Bronchial epithelial cell (primary cell): ENCODE results near the gene ABHD12B. TPM values are rescaled to one million over a fixed set of nuclear protein-coding genes. Genes with fewer than 3 reads are reported as not detected.

ENCODE experiments used
- DNase-seq: peaks from one replicate; pipeline ENCODE4 v3.0.0-alpha.2; 2010; ENCODE audit warnings: low read depth
- FAIRE-seq: peaks from 2 replicates; lab custom pipeline; 2011; peaks lifted over from hg19 to GRCh38; lab: Jason Lieb, UNC
- H3K27me3 ChIP-seq: 2 replicates; pipeline ENCODE4 v1.5.1; 2011; ENCODE audit warnings: low read length; ENCODE audit not compliant: control insufficient read depth, insufficient read depth
- H3K36me3 ChIP-seq: 2 replicates; pipeline ENCODE4 v1.5.1; 2011; ENCODE audit warnings: low read length; ENCODE audit not compliant: control insufficient read depth, insufficient read depth
- H3K4me3 ChIP-seq: 2 replicates; pipeline ENCODE4 v1.5.1; 2011; ENCODE audit warnings: mild to moderate bottlenecking, low read depth, low read length, control low read depth
- CTCF ChIP-seq: IDR thresholded peaks from 2 replicates; pipeline ENCODE4 v1.5.1; 2011; ENCODE audit warnings: mild to moderate bottlenecking, moderate library complexity, low read length, control low read depth, inconsistent platforms; ENCODE audit not compliant: insufficient read depth, severe bottlenecking
- total RNA-seq: library from RNA; depleted of rRNA; stranded (reverse); fragments of >200 nt; gene quantifications from 2 replicates; pipeline ENCODE4 v1.2.1, GENCODE V29; 2014

ABHD12B gene
- total RNA-seq, 1 donor from 2014 or later = not detected

GRCh38 chr14:50831726-50832168 is 40.1 kb upstream of the ABHD12B start:
- no peak for TF ChIP-seq CTCF
- Histone ChIP-seq H3K36me3 (peaks cover under 1% of the 10 kb centered on the region), H3K27me3 (no peaks in the 10 kb centered on the region), H3K4me3 (peak overlapping the region; percentile 73)
- DNase-seq (no peak), FAIRE-seq (no peak)

- FAIRE-seq = no peak
- TF ChIP-seq CTCF = no peak
- no peaks in the 10 kb centered on the region for H3K36me3 ChIP-seq
Measured at GRCh38 chr14:50832935-50833630, 38.8 kb upstream of the ABHD12B start.

GRCh38 chr14:50834802-50835276 is 37.0 kb upstream of the ABHD12B start:
- TF ChIP-seq CTCF = no peak
- no peak overlapping the region for H3K4me3 ChIP-seq
- H3K27me3 ChIP-seq = no peaks in the 10 kb centered on the region
- H3K36me3 ChIP-seq = no peaks in the 10 kb centered on the region
- DNase-seq (no peak), FAIRE-seq (no peak)

More at GRCh38 chr14:50832935-50833630, 38.8 kb upstream of the ABHD12B start:
- H3K27me3 ChIP-seq = no peaks in the 10 kb centered on the region
- H3K4me3 ChIP-seq = no peak overlapping the region
- DNase-seq = no peak

GRCh38 chr14:50835280-50835679 is 36.6 kb upstream of the ABHD12B start:
- no peak for FAIRE-seq
- DNase-seq = peak; percentile 24
- H3K27me3 ChIP-seq = no peaks in the 10 kb centered on the region
- no peak overlapping the region for H3K4me3 ChIP-seq
- no peak for TF ChIP-seq CTCF
- no peaks in the 10 kb centered on the region for H3K36me3 ChIP-seq

- H3K36me3 ChIP-seq = no peaks in the 10 kb centered on the region
- TF ChIP-seq CTCF = no peak
- no peak for FAIRE-seq
- H3K4me3 ChIP-seq = no peak overlapping the region
- no peak for DNase-seq
- no peaks in the 10 kb centered on the region for H3K27me3 ChIP-seq
Measured at GRCh38 chr14:50836515-50836914, 35.3 kb upstream of the ABHD12B start.

- Histone ChIP-seq H3K4me3 (no peak overlapping the region), H3K36me3 (no peaks in the 10 kb centered on the region), H3K27me3 (no peaks in the 10 kb centered on the region)
- FAIRE-seq (no peak), DNase-seq (no peak)
- no peak for TF ChIP-seq CTCF
Measured at GRCh38 chr14:50837271-50837670, 34.6 kb upstream of the ABHD12B start.
